B cell (primary cell): ENCODE data around the gene PGM2. TPM values are rescaled to one million over a fixed set of nuclear protein-coding genes. Genes with fewer than 3 reads are reported as not detected.

ENCODE experiments used
- ATAC-seq: fragments of 200-7000 bp; cut with Tn5 transposase; one replicate; pipeline ENCODE4 v1.10.0; 2021; ENCODE audit warnings: low read depth, mild to moderate bottlenecking, moderate number of reproducible peaks, moderate library complexity
- CTCF ChIA-PET: fragments of 350-600 bp; sonication (Branson Sonifier 250); formaldehyde crosslinking; loops from one replicate; lab custom pipeline; 2021; ENCODE audit warnings: antibody characterized with exemption, inconsistent platforms; lab: Charles Lee
- POLR2A ChIA-PET: fragments of 350-600 bp; sonication (Branson Sonifier 250); formaldehyde crosslinking; loops from one replicate; lab custom pipeline; 2021; ENCODE audit warnings: antibody characterized with exemption; lab: Charles Lee
- DNase-seq: peaks from one replicate; pipeline ENCODE4 v3.0.0; 2013
- H2AFZ ChIP-seq: 2 replicates; pipeline ENCODE4 v1.6.1; 2012; ENCODE audit warnings: mild to moderate bottlenecking, low read depth, low read length; ENCODE audit not compliant: insufficient read depth, poor library complexity, severe bottlenecking
- H3K27ac ChIP-seq, 2 donors: 1 replicate in 1 of 2; 2 replicates in 1 of 2; pipeline ENCODE4 v1.5.1; 2012 to 2013; ENCODE audit warnings: low read length in 2 of 2, mild to moderate bottlenecking in 2 of 2, moderate library complexity in 1 of 2
- H3K27me3 ChIP-seq, 4 experiments: fragments of 200-600 bp in 1 of 4; sonication (generic) in 1 of 4; replicated peaks in 1 of 4; 1 replicate in 2 of 4; 2 replicates in 2 of 4; pipeline versions ENCODE4 v1.6.1 to v1.7.0; 2013 to 2016; ENCODE audit warnings: low read length in 3 of 4, mild to moderate bottlenecking in 2 of 4, mixed read lengths in 1 of 4, moderate library complexity in 1 of 4; ENCODE audit not compliant: insufficient read depth in 4 of 4, control insufficient read depth in 3 of 4; ENCODE audit errors: control extremely low read depth in 1 of 4
- H3K36me3 ChIP-seq, 2 experiments: replicated peaks in 1 of 2; 1 replicate in 1 of 2; 2 replicates in 1 of 2; pipeline versions ENCODE4 v1.6.1 to v1.7.1; 2013; ENCODE audit warnings: low read length in 1 of 2; ENCODE audit not compliant: insufficient read depth in 2 of 2, control insufficient read depth in 1 of 2; ENCODE audit errors: control extremely low read depth in 1 of 2, extremely low read depth in 1 of 2
- H3K4me1 ChIP-seq, 2 donors: fragments of 200-600 bp in 1 of 2; sonication (generic) in 1 of 2; 1 replicate in 1 of 2; 2 replicates in 1 of 2; pipeline versions ENCODE4 v1.5.1 to v1.6.1; 2013 to 2017; ENCODE audit warnings: low read length in 2 of 2; ENCODE audit not compliant: control insufficient read depth in 2 of 2, insufficient read depth in 2 of 2
- H3K4me2 ChIP-seq: replicated peaks from 2 replicates; pipeline ENCODE3; 2012; ENCODE audit warnings: mild to moderate bottlenecking, low read depth, low read length; ENCODE audit not compliant: poor library complexity, severe bottlenecking
- H3K4me3 ChIP-seq, 5 experiments: fragments of 200-600 bp in 1 of 5; sonication (generic) in 1 of 5; 1 replicate in 3 of 5; 2 replicates in 2 of 5; pipeline versions ENCODE4 v1.5.1 to v1.7.0; 2011 to 2016; ENCODE audit warnings: low read length in 4 of 5, mild to moderate bottlenecking in 4 of 5, low read depth in 2 of 5, control low read depth in 1 of 5, moderate library complexity in 1 of 5; ENCODE audit not compliant: insufficient read depth in 1 of 5; ENCODE audit errors: control extremely low read depth in 1 of 5, extremely low read depth in 1 of 5
- H3K79me2 ChIP-seq: fragments of 200-600 bp; sonication (generic); one replicate; pipeline ENCODE4 v1.6.0; 2016; ENCODE audit warnings: low read length; ENCODE audit not compliant: control insufficient read depth, insufficient read depth
- H3K9ac ChIP-seq: fragments of 200-600 bp; sonication (generic); 2 replicates; pipeline ENCODE4 v1.6.1; 2017; ENCODE audit warnings: mild to moderate bottlenecking, low read length, moderate library complexity
- H3K9me3 ChIP-seq, 3 donors: one replicate each; pipeline versions ENCODE4 v1.6.1 to v1.7.1; 2013; ENCODE audit warnings: low read length in 2 of 3; ENCODE audit not compliant: control insufficient read depth in 2 of 3, insufficient read depth in 1 of 3; ENCODE audit errors: control extremely low read depth in 1 of 3
- H4K20me1 ChIP-seq: 2 replicates; pipeline ENCODE4 v1.6.0; 2012; ENCODE audit warnings: mild to moderate bottlenecking, low read length; ENCODE audit not compliant: insufficient read depth, control insufficient read depth, poor library complexity, severe bottlenecking
- H3K27ac Mint-ChIP-seq: one replicate; pipeline ENCODE4 v1.8.0; 2021; ENCODE audit warnings: mixed read lengths
- H3K27me3 Mint-ChIP-seq: one replicate; pipeline ENCODE4 v1.8.0; 2021; ENCODE audit warnings: mixed read lengths
- H3K4me1 Mint-ChIP-seq: one replicate; pipeline ENCODE4 v1.8.0; 2021; ENCODE audit warnings: mixed read lengths
- H3K4me3 Mint-ChIP-seq: one replicate; pipeline ENCODE4 v1.8.0; 2021; ENCODE audit warnings: mixed read lengths
- H3K9me3 Mint-ChIP-seq: one replicate; pipeline ENCODE4 v1.8.0; 2022; ENCODE audit warnings: mixed read lengths; ENCODE audit not compliant: insufficient read depth
- EZH2 ChIP-seq: IDR thresholded peaks from 2 replicates; pipeline ENCODE4 v1.6.1; 2012; ENCODE audit warnings: borderline replicate concordance, low read depth, mild to moderate bottlenecking, moderate library complexity, low read length; ENCODE audit not compliant: insufficient read depth, poor library complexity, severe bottlenecking
- WGBS: methylation state at CpG from one replicate; pipeline ENCODE4 v1.1.5; 2013; ENCODE audit warnings: missing lambda C conversion rate; ENCODE audit not compliant: insufficient coverage; 5-methylcytosine and 5-hydroxymethylcytosine counted together
- intact Hi-C: fragments of 100-400 bp; cut with micrococcal nuclease; formaldehyde crosslinking; loops from one replicate; pipeline ENCODE4 v1.10.0; 2022
- polyA plus RNA-seq: library from polyadenylated mRNA; depleted of rRNA; stranded (reverse); fragments of >200 nt; gene quantifications from 2 replicates; pipeline ENCODE4 v1.2.3, GENCODE V29; 2012
- total RNA-seq, 2 donors: library from RNA; stranded (reverse); fragments of 120-200 nt in 1 of 2; gene quantifications; 1 replicate in 1 of 2; 2 replicates in 1 of 2; pipeline versions ENCODE4 v1.2.3 to v1.2.4, GENCODE V29; 2013 to 2022
- TF ChIP-seq, protein P1 (sequence below): fragments of 200-600 bp; IDR thresholded peaks from one replicate; pipeline ENCODE4 v1.8.0; 2022; ENCODE audit warnings: antibody characterized with exemption, mild to moderate bottlenecking

The PGM2 gene
- total and polyA plus RNA-seq, 2 donors (not counting 1 experiment from before 2014, with no cell fraction given) = 5.3 to 20.9 TPM

GRCh38 chr4:37835806-37836205 lies 9.3 kb downstream of the PGM2 start:
- DNase-seq (no peak), ATAC-seq (no peak)
- Histone ChIP-seq H3K27ac (no peak overlapping the region), H3K36me3 (peaks cover 9 to 68% of the 10 kb centered on the region in 2 experiments), H2AFZ (no peak overlapping the region), H3K4me1 (peaks cover 8 to 10% of the 10 kb centered on the region in 2 donors), H3K9ac (no peak overlapping the region), H3K79me2 (no peaks in the 10 kb centered on the region), H3K9me3 (no peaks in the 10 kb centered on the region), H4K20me1 (no peaks in the 10 kb centered on the region), H3K27me3 (no peaks in the 10 kb centered on the region), H3K4me3 (no peak overlapping the region), H3K4me2 (no peak overlapping the region)
- Mint-ChIP-seq H3K4me3 (no peak overlapping the region), H3K4me1 (peaks cover 25% of the 10 kb centered on the region), H3K27me3 (no peaks in the 10 kb centered on the region), H3K27ac (no peak overlapping the region), H3K9me3 (no peaks in the 10 kb centered on the region)
- intact Hi-C loops = no loop called here
- CTCF ChIA-PET = interaction anchor here (0.6 to 1.6 kb wide), 3 partner anchors 18 to 824 kb away, joined by 3 to 6 read pairs (median 3); no protein-coding TSS in a partner anchor
- TF ChIP-seq, protein P1, sequence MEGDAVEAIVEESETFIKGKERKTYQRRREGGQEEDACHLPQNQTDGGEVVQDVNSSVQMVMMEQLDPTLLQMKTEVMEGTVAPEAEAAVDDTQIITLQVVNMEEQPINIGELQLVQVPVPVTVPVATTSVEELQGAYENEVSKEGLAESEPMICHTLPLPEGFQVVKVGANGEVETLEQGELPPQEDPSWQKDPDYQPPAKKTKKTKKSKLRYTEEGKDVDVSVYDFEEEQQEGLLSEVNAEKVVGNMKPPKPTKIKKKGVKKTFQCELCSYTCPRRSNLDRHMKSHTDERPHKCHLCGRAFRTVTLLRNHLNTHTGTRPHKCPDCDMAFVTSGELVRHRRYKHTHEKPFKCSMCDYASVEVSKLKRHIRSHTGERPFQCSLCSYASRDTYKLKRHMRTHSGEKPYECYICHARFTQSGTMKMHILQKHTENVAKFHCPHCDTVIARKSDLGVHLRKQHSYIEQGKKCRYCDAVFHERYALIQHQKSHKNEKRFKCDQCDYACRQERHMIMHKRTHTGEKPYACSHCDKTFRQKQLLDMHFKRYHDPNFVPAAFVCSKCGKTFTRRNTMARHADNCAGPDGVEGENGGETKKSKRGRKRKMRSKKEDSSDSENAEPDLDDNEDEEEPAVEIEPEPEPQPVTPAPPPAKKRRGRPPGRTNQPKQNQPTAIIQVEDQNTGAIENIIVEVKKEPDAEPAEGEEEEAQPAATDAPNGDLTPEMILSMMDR = no peak
- no peak for TF ChIP-seq EZH2
- WGBS = 45% methylated on average over 1 of the region's 6 CpGs
- POLR2A ChIA-PET = no interaction called here

- WGBS = 100% methylated on average over 5 of the region's 10 CpGs
- ATAC-seq (no peak), DNase-seq (no peak)
- H3K79me2 ChIP-seq = no peaks in the 10 kb centered on the region
- no peak overlapping the region for H3K4me3 ChIP-seq
- Mint-ChIP-seq H3K27me3 (no peaks in the 10 kb centered on the region), H3K27ac (no peak overlapping the region), H3K9me3 (no peaks in the 10 kb centered on the region), H3K4me1 (peaks cover 23% of the 10 kb centered on the region), H3K4me3 (no peak overlapping the region)
- no peak overlapping the region for H3K27ac ChIP-seq
- H3K9ac ChIP-seq = no peak overlapping the region
- H4K20me1 ChIP-seq = no peaks in the 10 kb centered on the region
- peaks cover 11 to 69% of the 10 kb centered on the region in 2 experiments for H3K36me3 ChIP-seq
- intact Hi-C loops = no loop called here
- peaks cover 8 to 10% of the 10 kb centered on the region in 2 donors for H3K4me1 ChIP-seq
- H3K27me3 ChIP-seq = no peaks in the 10 kb centered on the region
- CTCF ChIA-PET = no interaction called here
- no peak overlapping the region for H2AFZ ChIP-seq
- POLR2A ChIA-PET = no interaction called here
- no peak overlapping the region for H3K4me2 ChIP-seq
- H3K9me3 ChIP-seq = no peaks in the 10 kb centered on the region
- no peak for TF ChIP-seq EZH2
- TF ChIP-seq, protein P1 = no peak
Observed at GRCh38 chr4:37836274-37836673, 9.8 kb downstream of the PGM2 start.
